Right ventricle myocardium inferior (tissue), 1 donor: ENCODE data around the gene PLEKHG1. TPM values are rescaled to one million over a fixed set of nuclear protein-coding genes. Genes with fewer than 3 reads are reported as not detected.

ENCODE experiments used
- ATAC-seq: fragments of 200-7000 bp; cut with Tn5 transposase; one replicate; pipeline ENCODE4 v1.9.1; 2020; ENCODE audit warnings: mild to moderate bottlenecking, moderate library complexity
- DNase-seq: peaks from one replicate; pipeline ENCODE4 v3.0.0; 2021; ENCODE audit errors: missing footprints
- intact Hi-C: fragments of 100-400 bp; cut with DNase I; formaldehyde crosslinking; loops from one replicate; pipeline ENCODE4 v1.11.0; 2022
- total RNA-seq: library from RNA; stranded (reverse); fragmentation: NEBNext Ultra II Directional; extraction: Animal tissue kit (Norgen Biotek cat#: 25700); gene quantifications from one replicate; pipeline ENCODE4 v1.2.1, GENCODE V29; 2021
- donor health status: DM: no; HTN: yes; CAD: no; lungs with severe emphysema.

The PLEKHG1 gene
- total RNA-seq, 1 donor from 2014 or later, result 10.2 TPM

DNA sequence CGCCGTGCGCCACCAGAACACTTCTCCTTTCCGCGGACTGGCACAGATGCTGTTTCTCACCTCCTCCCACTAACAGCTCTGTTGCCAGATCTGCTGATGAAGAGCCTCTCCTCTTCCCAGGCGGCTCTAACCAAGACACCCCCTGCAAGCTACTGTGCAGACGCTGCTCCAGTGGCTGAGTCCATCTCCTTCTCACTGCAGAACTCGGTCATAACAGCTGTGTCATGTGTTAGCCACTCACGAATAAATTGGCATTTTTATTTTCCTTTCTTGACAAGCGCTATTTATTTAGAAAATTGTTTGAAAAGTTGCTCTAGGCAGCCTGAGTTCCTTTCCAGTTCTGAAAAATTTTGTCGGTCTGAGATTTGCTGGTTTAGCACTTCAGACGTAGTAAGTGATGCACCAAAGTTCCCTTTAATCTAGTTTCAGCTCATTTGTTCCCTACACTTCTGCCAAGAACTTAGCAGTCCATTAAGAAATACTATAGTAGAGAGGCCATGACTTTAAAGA lies 12.8 kb upstream of the PLEKHG1 start:
- ATAC-seq, result no peak
- intact Hi-C loops, result no loop called here

DNA sequence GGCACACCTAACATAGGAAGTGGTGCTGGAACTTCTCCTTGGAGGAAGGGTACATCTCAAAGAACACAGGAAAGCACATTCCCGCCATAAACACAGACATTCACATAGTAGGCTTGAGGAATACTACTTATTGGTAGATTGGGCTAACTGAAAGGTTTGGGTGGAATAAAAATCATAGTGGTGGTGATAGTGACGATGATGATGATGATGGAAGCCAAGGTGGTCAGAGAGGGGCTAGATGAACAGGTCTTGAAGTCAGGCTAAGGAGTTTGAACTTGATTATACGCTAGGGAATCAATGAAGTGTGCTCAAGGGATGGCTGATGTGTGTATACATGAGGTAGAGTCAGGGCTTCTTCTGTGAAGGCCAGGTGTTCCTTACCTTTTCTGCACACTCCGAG lies 12.0 kb upstream of the PLEKHG1 start:
- intact Hi-C loops, result no loop called here
- DNase-seq (no peak), ATAC-seq (no peak)

More for the DNA sequence above, 12.8 kb upstream of the PLEKHG1 start:
- no peak for DNase-seq

DNA sequence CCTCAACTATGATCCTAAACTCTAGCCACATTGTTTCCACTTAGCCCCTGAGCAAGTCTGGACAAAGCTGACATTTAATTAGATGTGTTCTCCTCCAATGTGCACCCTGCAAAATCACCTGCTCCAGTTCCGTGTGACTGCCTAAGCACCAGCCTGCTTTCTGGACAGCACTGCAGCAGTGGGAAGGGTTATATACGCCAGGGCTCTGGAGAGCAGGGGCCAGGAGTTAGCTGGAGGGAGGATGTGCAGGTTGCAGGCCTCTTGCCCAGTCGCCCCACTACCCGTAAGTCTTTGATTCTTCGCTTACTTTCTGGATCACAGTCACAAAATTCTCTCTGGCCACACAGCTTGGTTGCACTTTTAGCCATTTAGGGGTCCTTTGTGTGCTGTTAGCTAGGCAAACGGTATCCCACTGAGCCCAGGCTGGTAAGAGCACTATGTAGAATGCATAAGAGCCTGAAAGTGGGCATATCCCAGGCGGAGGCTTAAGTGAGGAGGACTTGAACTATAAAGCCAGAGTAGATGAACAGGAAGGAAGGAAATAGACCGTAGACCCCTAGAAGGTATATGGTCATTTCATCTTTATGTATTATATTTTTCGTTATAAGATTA lies 10.7 kb upstream of the PLEKHG1 start:
- intact Hi-C loops, result no loop called here
- ATAC-seq (no peak), DNase-seq (no peak)

DNA sequence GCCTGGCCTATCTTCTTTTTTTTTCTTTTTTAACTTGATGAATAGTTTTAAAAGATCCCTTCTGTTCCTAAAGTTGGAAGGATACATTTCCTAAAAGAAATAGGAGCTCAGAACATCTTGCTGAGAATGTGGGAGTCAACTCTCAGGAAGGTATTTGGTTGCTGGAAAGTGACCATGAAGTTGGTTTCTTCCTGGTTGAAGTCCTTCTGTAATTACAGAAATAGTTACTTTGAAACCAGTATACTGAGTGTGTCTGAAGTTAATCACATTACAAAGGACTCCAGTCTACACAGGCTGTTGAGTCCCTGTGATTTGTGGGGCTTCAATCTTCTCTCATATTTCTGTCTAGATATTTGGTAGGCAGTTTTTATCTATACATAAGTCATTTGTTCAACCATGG lies 9.8 kb upstream of the PLEKHG1 start:
- DNase-seq (no peak), ATAC-seq (no peak)
- intact Hi-C loops, result no loop called here

GRCh38 chr6:150590446-150590845 lies 9.2 kb upstream of the PLEKHG1 start:
- intact Hi-C loops, result no loop called here
- no peak for ATAC-seq
- no peak for DNase-seq

DNA sequence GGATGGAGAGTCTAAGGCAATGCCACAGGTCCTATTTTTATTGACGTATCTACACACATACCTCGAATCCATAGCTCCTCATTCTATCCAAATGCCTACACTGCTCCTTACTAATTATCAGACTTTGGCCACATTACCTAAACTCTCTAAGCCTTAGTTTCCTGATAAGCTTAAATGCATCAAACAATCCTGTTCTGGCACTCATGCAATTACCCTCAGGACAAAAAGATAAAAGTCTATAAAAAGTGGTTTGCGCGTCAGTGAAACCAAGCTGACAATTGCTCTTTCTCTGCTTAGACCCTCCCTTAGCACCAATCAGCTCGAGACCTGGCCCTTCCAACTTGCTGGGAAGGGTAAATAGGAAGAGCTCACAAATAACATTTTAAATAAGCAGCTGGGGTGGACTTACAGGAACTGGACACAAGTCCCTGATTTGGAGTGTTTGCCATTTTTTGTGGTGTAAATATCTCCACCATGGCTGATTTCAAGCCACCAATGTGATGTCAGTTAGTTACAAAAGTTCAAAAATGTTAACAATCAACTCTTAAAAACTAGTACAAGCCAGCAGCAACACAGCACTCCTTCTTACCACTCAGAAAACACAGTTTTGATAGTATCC lies 7.2 kb upstream of the PLEKHG1 start:
- DNase-seq, result no peak
- intact Hi-C loops, result no loop called here
- ATAC-seq, result no peak

- intact Hi-C loops, result no loop called here
- DNase-seq (no peak), ATAC-seq (no peak)
Measured at GRCh38 chr6:150593119-150593518, 6.6 kb upstream of the PLEKHG1 start.

- intact Hi-C loops, result loop anchor here (5.0 kb wide), 1 partner anchor 216 kb away; no protein-coding TSS in a partner anchor
- ATAC-seq (no peak), DNase-seq (no peak)
Measured at GRCh38 chr6:150596439-150596838, 3.2 kb upstream of the PLEKHG1 start.

DNA sequence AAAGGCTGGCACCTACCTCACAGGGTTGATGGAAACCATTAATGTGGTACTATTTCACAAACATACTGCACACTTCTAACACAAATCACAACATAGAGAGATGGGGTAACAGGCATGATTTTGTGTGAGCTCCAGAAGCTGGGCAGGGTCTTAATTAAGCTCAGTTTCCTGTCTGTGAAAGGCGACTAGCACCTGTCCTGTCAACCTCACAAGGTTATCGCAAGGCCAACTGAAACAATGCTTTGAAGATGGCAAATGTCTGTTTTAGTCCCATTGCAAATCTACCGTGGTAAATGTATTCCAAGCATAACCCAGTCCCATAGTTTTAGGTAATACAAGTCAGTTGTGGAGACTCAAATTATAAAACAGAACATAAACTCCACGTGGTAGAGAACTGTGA lies 1.3 kb upstream of the PLEKHG1 start:
- DNase-seq, result no peak
- intact Hi-C loops, result loop anchor here (5.0 kb wide), 1 partner anchor 214 kb away; no protein-coding TSS in a partner anchor
- ATAC-seq, result no peak

DNA sequence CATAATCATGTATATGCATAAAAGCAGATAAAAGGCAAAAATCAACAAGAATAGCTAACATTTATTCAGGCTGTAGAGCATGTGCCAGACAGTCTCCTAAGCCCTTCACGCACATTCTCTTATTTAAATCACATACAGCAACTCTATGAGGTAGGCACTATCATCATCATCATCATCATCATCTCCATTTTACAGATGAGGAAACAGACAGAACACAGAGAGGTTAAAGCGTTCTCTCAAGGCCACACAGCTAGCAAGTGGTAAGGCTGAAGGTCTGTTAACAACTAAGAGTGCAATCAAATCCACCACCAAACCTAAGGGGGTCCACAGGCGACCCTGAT lies 857 bp upstream of the PLEKHG1 start:
- ATAC-seq, result no peak
- DNase-seq, result no peak
- intact Hi-C loops, result loop anchor here (5.0 kb wide), 1 partner anchor 213 kb away; no protein-coding TSS in a partner anchor

GRCh38 chr6:150600010-150600300 lies 270 bp downstream of the PLEKHG1 start:
- no peak for DNase-seq
- ATAC-seq, result peak; percentile 14
- intact Hi-C loops, result loop anchor here (2.0 to 5.0 kb wide), 2 partner anchors 82 to 181 kb away; no protein-coding TSS in a partner anchor

GRCh38 chr6:150600301-150601017 lies 774 bp downstream of the PLEKHG1 start:
- intact Hi-C loops, result loop anchor here (2.0 to 5.0 kb wide), 2 partner anchors 82 to 182 kb away; no protein-coding TSS in a partner anchor
- ATAC-seq (peak; percentile 51), DNase-seq (peak; percentile 74)

GRCh38 chr6:150601439-150601838 lies 1.8 kb downstream of the PLEKHG1 start:
- ATAC-seq (no peak), DNase-seq (no peak)
- intact Hi-C loops, result loop anchor here (2.0 to 5.0 kb wide), 2 partner anchors 81 to 183 kb away; no protein-coding TSS in a partner anchor

- no peak for ATAC-seq
- intact Hi-C loops, result loop anchor here (5.0 kb wide), 1 partner anchor 79 kb away; no protein-coding TSS in a partner anchor
Measured at GRCh38 chr6:150603176-150603575, 3.5 kb downstream of the PLEKHG1 start.

GRCh38 chr6:150604467-150604866 lies 4.8 kb downstream of the PLEKHG1 start:
- ATAC-seq (no peak), DNase-seq (no peak)
- intact Hi-C loops, result loop anchor here (5.0 kb wide), 1 partner anchor 78 kb away; no protein-coding TSS in a partner anchor

More at GRCh38 chr6:150603176-150603575, 3.5 kb downstream of the PLEKHG1 start:
- DNase-seq, result no peak

- no peak for DNase-seq
- intact Hi-C loops, result no loop called here
- ATAC-seq, result no peak
Measured at GRCh38 chr6:150605333-150605732, 5.6 kb downstream of the PLEKHG1 start.

- ATAC-seq, result no peak
- intact Hi-C loops, result no loop called here
- DNase-seq, result no peak
Measured at GRCh38 chr6:150606168-150606591, 6.5 kb downstream of the PLEKHG1 start.

GRCh38 chr6:150606647-150607328 lies 7.1 kb downstream of the PLEKHG1 start:
- ATAC-seq, result no peak
- no peak for DNase-seq
- intact Hi-C loops, result no loop called here

- no peak for ATAC-seq
- DNase-seq, result no peak
- intact Hi-C loops, result no loop called here
Measured at GRCh38 chr6:150607329-150607650, 7.6 kb downstream of the PLEKHG1 start.
